Ectodermal cell (in vitro differentiated cells): Measurements from ENCODE around the gene LRRC26. TPM values are rescaled to one million over a fixed set of nuclear protein-coding genes. Genes with fewer than 3 reads are reported as not detected.

ENCODE experiments used
- H3K27ac ChIP-seq: 2 replicates; pipeline ENCODE4 v1.7.0; 2013; ENCODE audit warnings: mild to moderate bottlenecking, low read depth, low read length; ENCODE audit not compliant: insufficient read depth, poor library complexity, severe bottlenecking
- H3K27me3 ChIP-seq: 2 replicates; pipeline ENCODE4 v1.7.0; 2013; ENCODE audit warnings: mild to moderate bottlenecking, low read length; ENCODE audit not compliant: insufficient read depth, control insufficient read depth, poor library complexity, severe bottlenecking
- H3K36me3 ChIP-seq: one replicate; pipeline ENCODE4 v1.7.0; 2013; ENCODE audit warnings: low read length; ENCODE audit not compliant: control insufficient read depth, insufficient read depth
- H3K4me1 ChIP-seq: one replicate; pipeline ENCODE4 v1.7.0; 2013; ENCODE audit warnings: low read length; ENCODE audit not compliant: control insufficient read depth, insufficient read depth
- H3K4me3 ChIP-seq: 2 replicates; pipeline ENCODE4 v1.7.0; 2013; ENCODE audit warnings: low read depth, low read length, control low read depth; ENCODE audit not compliant: insufficient read depth
- H3K9me3 ChIP-seq: 2 replicates; pipeline ENCODE4 v1.7.0; 2013; ENCODE audit warnings: mild to moderate bottlenecking, low read length, moderate library complexity; ENCODE audit not compliant: control insufficient read depth
- WGBS, 2 experiments: methylation state at CpG; one replicate each; pipeline ENCODE4 v1.1.7; 2013; ENCODE audit warnings: missing lambda C conversion rate in 2 of 2; 5-methylcytosine and 5-hydroxymethylcytosine counted together
- polyA plus RNA-seq, 4 experiments: library from polyadenylated mRNA; stranded (reverse); fragments of 50-300 nt; gene quantifications; one replicate each; pipeline ENCODE4 v1.2.3, GENCODE V29; 2013

The LRRC26 gene
- polyA plus RNA-seq (2013, experiment 1 of 4), result not detected
- not detected for polyA plus RNA-seq (2013, experiment 2 of 4)
- polyA plus RNA-seq (2013, experiment 3 of 4), result not detected
- polyA plus RNA-seq (2013, experiment 4 of 4), result 0.57 TPM

- Histone ChIP-seq H3K4me3 (peak within 1 kb of the TSS; percentile 22), H3K9me3 (no peaks in the 10 kb centered on the region), H3K27me3 (peaks cover 99% of the 10 kb centered on the region), H3K27ac (no peak within 1 kb of the TSS), H3K36me3 (no peaks in the 10 kb centered on the region), H3K4me1 (peaks cover 19% of the 10 kb centered on the region)
- WGBS, 2 experiments, result 20 to 21% methylated on average over 41 of the region's 41 CpGs
These were observed at the start of gene LRRC26 for GRCh38 chr9:137169896-137170358. Gene LRRC26 (minus strand): TSS chr9:137170051. CDS start chr9:137169943, 108 bp downstream.

- H3K4me1 ChIP-seq, result no peaks in the 10 kb centered on the region
- H3K9me3 ChIP-seq, result no peaks in the 10 kb centered on the region
- H3K4me3 ChIP-seq, result no peak overlapping the region
- peaks cover 22% of the 10 kb centered on the region for H3K27me3 ChIP-seq
- H3K36me3 ChIP-seq, result peaks cover 10% of the 10 kb centered on the region
- H3K27ac ChIP-seq, result no peak overlapping the region
- WGBS, 2 experiments, result 71 to 82% methylated on average over 12 of the region's 12 CpGs
These were observed 49.0 kb upstream of the LRRC26 start for GRCh38 chr9:137218754-137219271.

- no peaks in the 10 kb centered on the region for H3K4me1 ChIP-seq
- H3K9me3 ChIP-seq, result no peaks in the 10 kb centered on the region
- peaks cover 22% of the 10 kb centered on the region for H3K27me3 ChIP-seq
- no peak overlapping the region for H3K27ac ChIP-seq
- 95 to 96% methylated on average over 30 of the region's 30 CpGs for WGBS, 2 experiments
- H3K4me3 ChIP-seq, result no peak overlapping the region
- peaks cover 10% of the 10 kb centered on the region for H3K36me3 ChIP-seq
These were observed 48.4 kb upstream of the LRRC26 start for GRCh38 chr9:137218212-137218753.

GRCh38 chr9:137217276-137218211 is 47.7 kb upstream of the LRRC26 start:
- Histone ChIP-seq H3K27me3 (peaks cover 15% of the 10 kb centered on the region), H3K27ac (no peak overlapping the region), H3K36me3 (peaks cover 10% of the 10 kb centered on the region), H3K9me3 (no peaks in the 10 kb centered on the region), H3K4me3 (no peak overlapping the region), H3K4me1 (no peaks in the 10 kb centered on the region)
- 61 to 62% methylated on average over 36 of the region's 36 CpGs for WGBS, 2 experiments

- Histone ChIP-seq H3K9me3 (no peaks in the 10 kb centered on the region), H3K4me3 (no peak overlapping the region), H3K27me3 (peaks cover 5% of the 10 kb centered on the region), H3K4me1 (no peaks in the 10 kb centered on the region), H3K27ac (no peak overlapping the region), H3K36me3 (peaks cover 10% of the 10 kb centered on the region)
- 94 to 95% methylated on average over 30 of the region's 30 CpGs for WGBS, 2 experiments
These were observed 46.5 kb upstream of the LRRC26 start for GRCh38 chr9:137216188-137216965.

- H3K4me1 ChIP-seq, result no peaks in the 10 kb centered on the region
- peaks cover 10% of the 10 kb centered on the region for H3K36me3 ChIP-seq
- 94 to 95% methylated on average over 22 of the region's 22 CpGs for WGBS, 2 experiments
- H3K27me3 ChIP-seq, result no peaks in the 10 kb centered on the region
- no peaks in the 10 kb centered on the region for H3K9me3 ChIP-seq
- H3K4me3 ChIP-seq, result no peak overlapping the region
- no peak overlapping the region for H3K27ac ChIP-seq
These were observed 45.5 kb upstream of the LRRC26 start for GRCh38 chr9:137215196-137215986.

GRCh38 chr9:137214620-137215019 is 44.8 kb upstream of the LRRC26 start:
- H3K36me3 ChIP-seq, result peaks cover 10% of the 10 kb centered on the region

GRCh38 chr9:137213160-137214060 is 43.6 kb upstream of the LRRC26 start:
- Histone ChIP-seq H3K4me1 (no peaks in the 10 kb centered on the region), H3K27ac (no peak overlapping the region), H3K4me3 (no peak overlapping the region), H3K9me3 (no peaks in the 10 kb centered on the region), H3K36me3 (peaks cover 10% of the 10 kb centered on the region), H3K27me3 (no peaks in the 10 kb centered on the region)
- 94 to 95% methylated on average over 49 of the region's 49 CpGs for WGBS, 2 experiments

More at GRCh38 chr9:137214620-137215019, 44.8 kb upstream of the LRRC26 start:
- Histone ChIP-seq H3K27ac (no peak overlapping the region), H3K4me3 (no peak overlapping the region), H3K27me3 (no peaks in the 10 kb centered on the region), H3K9me3 (no peaks in the 10 kb centered on the region), H3K4me1 (no peaks in the 10 kb centered on the region)
- WGBS, 2 experiments, result 95 to 96% methylated on average over 19 of the region's 19 CpGs
